HepG2 (cell line): Measurements from ENCODE around the gene ANXA9. TPM values are rescaled to one million over a fixed set of nuclear protein-coding genes. Genes with fewer than 3 reads are reported as not detected.

Experiments used
- ATAC-seq: fragments of 200-7000 bp; cut with Tn5 transposase; 3 replicates; pipeline ENCODE4 v1.9.1; 2020; ENCODE audit warnings: mild to moderate bottlenecking, moderate library complexity
- BruUV-seq: library from RNA; stranded (reverse); fragments of 400-500 nt; replicated peaks from 2 replicates; lab custom pipeline; 2021; lab: Mats Ljungman, UMichigan
- CTCF ChIA-PET: fragments of 300-600 bp; formaldehyde crosslinking; extraction: SDS; loops from one replicate; lab custom pipeline; 2021; ENCODE audit warnings: low total read pairs, inconsistent platforms, low intra/inter-chr PET ratio; lab: Yijun Ruan, JAX
- POLR2A ChIA-PET: fragments of 350-600 bp; sonication (Branson Sonifier 250); formaldehyde crosslinking; loops from one replicate; lab custom pipeline; 2020; ENCODE audit warnings: antibody characterized with exemption, inconsistent platforms; lab: Yijun Ruan, JAX
- DNase-seq: peaks from one replicate; pipeline ENCODE4 v3.0.0-alpha.2; 2015; ENCODE audit warnings: low spot score
- FAIRE-seq: peaks from 3 replicates; lab custom pipeline; 2011; peaks lifted over from hg19 to GRCh38; lab: Jason Lieb, UNC
- H2AFZ ChIP-seq: one replicate; pipeline ENCODE4 v1.6.1; 2011; ENCODE audit warnings: low read length, inconsistent platforms
- H3K27ac ChIP-seq: fragments of 300-600 bp; 3 replicates; pipeline ENCODE4 v1.8.0; 2011; ENCODE audit warnings: mixed run types, mild to moderate bottlenecking, mixed read lengths, low read length, inconsistent platforms; ENCODE audit not compliant: insufficient read depth; ENCODE audit errors: extremely low read length
- H3K27me3 ChIP-seq, 2 experiments: fragments of 200-600 bp in 1 of 2; 2 replicates in 1 of 2; 3 replicates in 1 of 2; pipeline versions ENCODE4 v1.6.0 to v1.8.0; 2011; ENCODE audit warnings: low read length in 2 of 2, mild to moderate bottlenecking in 2 of 2, moderate library complexity in 2 of 2, inconsistent platforms in 1 of 2; ENCODE audit not compliant: insufficient read depth in 2 of 2, control insufficient read depth in 1 of 2
- H3K36me3 ChIP-seq, 2 experiments: fragments of 200-600 bp in 1 of 2; replicated peaks in 1 of 2; 2 replicates in 1 of 2; 3 replicates in 1 of 2; pipeline versions ENCODE4 v1.5.1 to v1.8.0; 2011; ENCODE audit warnings: low read length in 2 of 2, inconsistent platforms in 1 of 2; ENCODE audit not compliant: insufficient read depth in 2 of 2, control insufficient read depth in 1 of 2
- H3K4me1 ChIP-seq: 2 replicates; pipeline ENCODE4 v1.5.1; 2012; ENCODE audit warnings: low read length, inconsistent platforms; ENCODE audit not compliant: insufficient read depth
- H3K4me2 ChIP-seq: 2 replicates; pipeline ENCODE4 v1.6.0; 2011; ENCODE audit warnings: low read depth, low read length, inconsistent platforms
- H3K4me3 ChIP-seq, 3 experiments: fragments of 200-600 bp in 1 of 3; sonication (generic), shearing (Covaris generic) in 1 of 3; replicated peaks in 1 of 3; 2 replicates each; pipeline ENCODE4 v1.5.1; 2011 to 2016; ENCODE audit warnings: low read length in 3 of 3, inconsistent platforms in 2 of 3, low read depth in 2 of 3, mild to moderate bottlenecking in 2 of 3, control low read depth in 1 of 3, mixed read lengths in 1 of 3; ENCODE audit not compliant: insufficient read depth in 1 of 3
- H3K79me2 ChIP-seq: one replicate; pipeline ENCODE4 v1.6.1; 2011; ENCODE audit warnings: low read length, inconsistent platforms; ENCODE audit not compliant: insufficient read depth
- H3K9ac ChIP-seq: 2 replicates; pipeline ENCODE4 v1.6.0; 2011; ENCODE audit warnings: mild to moderate bottlenecking, low read depth, low read length, inconsistent platforms; ENCODE audit not compliant: insufficient read depth
- H3K9me3 ChIP-seq: 2 replicates; pipeline ENCODE4 v1.5.1; 2012; ENCODE audit warnings: mild to moderate bottlenecking, low read length
- H4K20me1 ChIP-seq: 2 replicates; pipeline ENCODE4 v1.6.0; 2011; ENCODE audit warnings: inconsistent platforms, mild to moderate bottlenecking, low read length, moderate library complexity; ENCODE audit not compliant: insufficient read depth
- ATF6 ChIP-seq: sonication (generic); formaldehyde crosslinking; conservative IDR thresholded peaks from 2 replicates; pipeline ENCODE4 v1.4.0; 2020; ENCODE audit warnings: missing genetic modification reagents
- CTCF ChIP-seq: sonication (generic); formaldehyde crosslinking; IDR thresholded peaks from 2 replicates; pipeline ENCODE4 v1.5.0; 2020; ENCODE audit warnings: mild to moderate bottlenecking, missing genetic modification reagents, moderate library complexity
- FOXP1 ChIP-seq, 2 experiments: fragments of 450-650 bp in 1 of 2; IDR thresholded peaks; 2 replicates each; pipeline ENCODE4 v1.6.1; 2017 to 2018; ENCODE audit warnings: antibody characterized with exemption in 1 of 2
- IKZF5 ChIP-seq: IDR thresholded peaks from 2 replicates; pipeline ENCODE4 v1.6.1; 2018; ENCODE audit warnings: missing genetic modification reagents, mild to moderate bottlenecking, missing compliant biosample characterization
- JARID2 ChIP-seq: sonication (generic); formaldehyde crosslinking; IDR thresholded peaks from 2 replicates; pipeline ENCODE4 v1.8.1; 2023; ENCODE audit warnings: missing genetic modification reagents, inconsistent platforms; ENCODE audit not compliant: insufficient replicate concordance
- KAT7 ChIP-seq: IDR thresholded peaks from 2 replicates; pipeline ENCODE4 v1.6.1; 2018; ENCODE audit warnings: borderline replicate concordance, missing compliant biosample characterization
- PBX2 ChIP-seq: IDR thresholded peaks from 2 replicates; pipeline ENCODE4 v1.6.1; 2016; ENCODE audit warnings: control low read depth
- POLR2AphosphoS2 ChIP-seq: IDR thresholded peaks from 2 replicates; pipeline ENCODE4 v1.6.1; 2011; ENCODE audit warnings: low read depth, low read length, improper control_type of control experiment
- POLR2G ChIP-seq: fragments of 200-400 bp; formaldehyde crosslinking; IDR thresholded peaks from 2 replicates; pipeline ENCODE4 v1.6.1; 2018; ENCODE audit warnings: mild to moderate bottlenecking, low read depth, low read length, moderate library complexity
- RBM22 ChIP-seq: fragments of 200-400 bp; formaldehyde crosslinking; optimal IDR thresholded peaks from 2 replicates; pipeline ENCODE3; 2017; ENCODE audit warnings: mild to moderate bottlenecking, low read length, moderate library complexity
- RNF219 ChIP-seq: sonication (generic); formaldehyde crosslinking; IDR thresholded peaks from 2 replicates; pipeline ENCODE4 v1.5.0; 2020; ENCODE audit warnings: mild to moderate bottlenecking, missing genetic modification reagents
- TCF7L2 ChIP-seq: IDR thresholded peaks from 2 replicates; pipeline ENCODE4 v1.6.1; 2011; ENCODE audit warnings: mild to moderate bottlenecking, low read depth, low read length, moderate library complexity
- ZSCAN20 ChIP-seq: sonication (generic); formaldehyde crosslinking; IDR thresholded peaks from 2 replicates; pipeline ENCODE4 v1.4.0; 2020; ENCODE audit warnings: missing genetic modification reagents, mild to moderate bottlenecking, borderline replicate concordance
- ZSCAN30 ChIP-seq: sonication (generic); formaldehyde crosslinking; IDR thresholded peaks from 2 replicates; pipeline ENCODE4 v1.5.0; 2020; ENCODE audit warnings: mild to moderate bottlenecking, missing genetic modification reagents
- ZZZ3 ChIP-seq: sonication (generic); formaldehyde crosslinking; IDR thresholded peaks from 2 replicates; pipeline ENCODE4 v1.4.0; 2020; ENCODE audit warnings: missing genetic modification reagents, mild to moderate bottlenecking, borderline replicate concordance
- WGBS: methylation state at CpG from one replicate; pipeline ENCODE4 v1.1.6; 2017; ENCODE audit warnings: low lambda C conversion rate; 5-methylcytosine and 5-hydroxymethylcytosine counted together
- in situ Hi-C: cut with HindIII; loops from 2 replicates; pipeline ENCODE4 v1.10.0; 2017; ENCODE audit warnings: low pct_unique_long_range_greater_than_20kb; ENCODE audit not compliant: extremely low pct_ligation_motif_present
- intact Hi-C: fragments of 100-400 bp; cut with micrococcal nuclease; formaldehyde crosslinking; loops from one replicate; pipeline ENCODE4 v1.10.0; 2022; ENCODE audit not compliant: unreplicated experiment
- polyA plus RNA-seq, 8 experiments: library from polyadenylated mRNA; depleted of rRNA in 3 of 8; stranded (reverse) in 7 of 8; unstranded in 1 of 8; fragments of >200 nt; fragmentation: Illumina TruSeq in 4 of 8; extraction: Trizol in 4 of 8; gene quantifications; 2 replicates each; pipeline versions ENCODE4 v1.2.1 to v1.2.3, GENCODE V29; 2011 to 2016; ENCODE audit warnings: low read depth in 4 of 8, missing spikeins in 1 of 8, mixed read lengths in 1 of 8; ENCODE audit not compliant: insufficient read depth in 1 of 8
- total RNA-seq, 5 experiments: library from RNA; depleted of rRNA; stranded (reverse); fragments of >200 nt; fragmentation: Illumina TruSeq; extraction: Trizol; gene quantifications; 2 replicates each; pipeline ENCODE4 v1.2.3, GENCODE V29; 2016; ENCODE audit warnings: low read depth in 1 of 5

The ANXA9 gene
- total and polyA plus RNA-seq, 2 of the 13 experiments (the other 11 are each of a cell fraction or from before 2014, with no cell fraction given) = 13.3 to 23.9 TPM

GRCh38 chr1:150963321-150964163 lies 18.6 kb upstream of the ANXA9 start:
- Histone ChIP-seq H3K9me3 (no peaks in the 10 kb centered on the region), H3K4me3 (no peak overlapping the region), H3K4me2 (no peak overlapping the region), H3K9ac (no peak overlapping the region), H3K79me2 (peaks cover 5% of the 10 kb centered on the region), H3K27ac (no peak overlapping the region), H3K27me3 (no peaks in the 10 kb centered on the region), H2AFZ (no peak overlapping the region), H3K36me3 (peaks cover 44 to 84% of the 10 kb centered on the region in 2 experiments), H3K4me1 (peaks cover 14% of the 10 kb centered on the region), H4K20me1 (peaks cover 11% of the 10 kb centered on the region; the same call in 1 of the 2 replicates)
- POLR2A ChIA-PET = interaction anchor here (0.7 to 3.0 kb wide), 5 partner anchors 8 to 43 kb away, joined by 4 to 12 read pairs (median 6); partner anchors contain the start of genes CERS2 and MINDY1
- in situ Hi-C loops (no loop called here), intact Hi-C loops (no loop called here)
- WGBS = over 99% methylated on average over 9 of the region's 10 CpGs
- CTCF ChIA-PET = no interaction called here
- DNase-seq = no peak
- no TSS peak for BruUV-seq
- no peak for FAIRE-seq
- ATAC-seq = no peak
- no peak for TF ChIP-seq ATF6 (CRISPR knock-in tag)
- no peak for TF ChIP-seq TCF7L2
- no peak for TF ChIP-seq ZSCAN30 (CRISPR knock-in tag)
- no peak for TF ChIP-seq PBX2 (CRISPR knock-in tag)
- TF ChIP-seq JARID2 (CRISPR knock-in tag) = no peak
- no peak for TF ChIP-seq ZZZ3 (CRISPR knock-in tag)
- TF ChIP-seq FOXP1 (IDR thresholded peaks at IDR 0.05) = no peak
- no peak for TF ChIP-seq FOXP1 (CRISPR knock-in tag; IDR thresholded peaks at IDR 0.05)
- no peak for TF ChIP-seq RNF219 (CRISPR knock-in tag)
- peak; percentile 93 for TF ChIP-seq RBM22
- TF ChIP-seq IKZF5 (CRISPR knock-in tag) = no peak
- TF ChIP-seq KAT7 = no peak
- TF ChIP-seq POLR2AphosphoS2 = no peak
- no peak for TF ChIP-seq CTCF (CRISPR knock-in tag)
- TF ChIP-seq POLR2G = peak; percentile 45; the same call in 1 of the 2 replicates
- no peak for TF ChIP-seq ZSCAN20 (CRISPR knock-in tag)
